PFSK-1 (cell line): ENCODE results near the gene CA9.

Experiments
- FOXP2 ChIP-seq: optimal IDR thresholded peaks from 2 replicates; pipeline ENCODE3; 2011; ENCODE audit warnings: borderline replicate concordance, control low read depth, inconsistent platforms; ENCODE audit not compliant: insufficient read depth; ENCODE audit errors: extremely low read length, extremely low read depth
- POLR2AphosphoS5 ChIP-seq: IDR thresholded peaks from 2 replicates; pipeline ENCODE4 v1.6.1; 2012; ENCODE audit warnings: low read depth, mild to moderate bottlenecking, control low read depth, low read length, moderate library complexity
- REST ChIP-seq, 2 experiments: IDR thresholded peaks; 2 replicates each; pipeline versions ENCODE4 v1.6.1 to v1.8.0; 2011 to 2012; ENCODE audit warnings: low read depth in 2 of 2, low read length in 2 of 2, control low read depth in 1 of 2, inconsistent platforms in 1 of 2, mild to moderate bottlenecking in 1 of 2, moderate library complexity in 1 of 2; ENCODE audit not compliant: insufficient read depth in 1 of 2
- SIN3A ChIP-seq: IDR thresholded peaks from 2 replicates; pipeline ENCODE4 v1.6.1; 2012; ENCODE audit warnings: mild to moderate bottlenecking, low read length, moderate library complexity, borderline replicate concordance; ENCODE audit not compliant: insufficient read depth
- TAF1 ChIP-seq: IDR thresholded peaks from 2 replicates; pipeline ENCODE4 v1.6.1; 2012; ENCODE audit warnings: low read length, control low read depth, borderline replicate concordance; ENCODE audit not compliant: insufficient read depth

- no peak for TF ChIP-seq POLR2AphosphoS5
- no peak for TF ChIP-seq REST (IDR thresholded peaks at IDR 0.05; ENCODE audit: insufficient read depth in 1 of 2, low read depth in 2 of 2, low read length in 2 of 2)
- no peak for TF ChIP-seq TAF1
- TF ChIP-seq SIN3A, result no peak
- TF ChIP-seq FOXP2, result no peak
These were observed 45.2 kb downstream of the CA9 start for GRCh38 chr9:35718721-35719511.
